GM18951 (cell line): ENCODE data around the gene SIT1.
A peak's percentile ranks its signal among the peaks of the same experiment; 100 is the strongest.

Experiments
- POLR2A ChIP-seq: IDR thresholded peaks from 4 replicates; pipeline ENCODE4 v1.6.1; 2011; ENCODE audit warnings: mild to moderate bottlenecking; ENCODE audit not compliant: insufficient read length, insufficient read depth; ENCODE audit errors: extremely low read depth
- in situ Hi-C: fragments of 300-500 bp; cut with MboI; formaldehyde crosslinking; loops from one replicate; pipeline ENCODE4 v1.12.0; 2022; ENCODE audit warnings: low sequenced_read_pairs, mixed read lengths, inconsistent platforms; ENCODE audit not compliant: unreplicated experiment

Gene SIT1

DNA sequence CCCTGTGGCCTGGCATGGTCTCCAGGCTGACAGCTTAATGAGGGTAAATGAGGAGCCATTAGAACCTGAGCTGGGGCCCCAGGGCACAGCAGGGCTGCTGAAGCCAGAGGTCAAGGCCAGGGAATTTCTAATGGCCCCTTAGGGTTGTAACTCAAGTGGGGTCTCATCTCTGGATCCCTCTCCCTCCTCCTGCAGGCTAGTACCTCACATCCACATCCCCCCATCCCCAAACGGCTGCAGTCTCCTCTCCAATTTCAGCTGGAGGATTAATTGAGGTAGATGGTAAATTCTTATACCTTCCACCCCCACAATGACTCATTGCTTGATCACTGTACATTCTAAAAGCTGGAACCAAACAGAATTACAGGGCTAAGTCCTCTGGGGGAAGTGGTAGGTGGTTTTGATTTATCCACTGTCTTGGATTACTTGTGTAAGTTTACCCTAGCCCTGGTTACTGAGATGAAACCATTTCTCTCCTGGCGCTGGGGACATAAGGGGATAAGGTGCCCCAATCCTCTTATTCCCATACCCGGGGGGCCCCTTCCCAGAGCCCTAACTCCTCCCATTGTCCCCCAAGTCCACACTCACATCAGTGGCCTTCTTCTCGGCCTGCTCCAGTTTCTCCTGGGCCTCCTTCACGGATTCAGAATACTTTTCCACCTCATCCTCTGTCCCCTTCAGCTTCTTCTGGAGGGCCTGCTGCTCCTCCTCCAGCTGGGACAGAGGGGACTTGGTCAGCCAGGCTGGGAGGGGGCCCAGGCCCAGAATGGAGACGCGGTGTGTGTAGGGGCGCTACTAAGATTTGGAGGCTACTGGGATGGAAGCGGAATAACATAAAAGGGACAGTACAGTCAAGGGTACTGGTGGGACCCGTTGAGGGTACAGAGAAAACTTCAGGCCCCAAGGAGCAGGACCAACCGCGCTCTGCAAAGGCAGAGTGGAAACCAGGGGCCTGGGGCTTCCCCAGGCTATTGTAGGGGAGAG, 38.1 kb upstream of the SIT1 start:
- TF ChIP-seq POLR2A, result no peak
- in situ Hi-C loops, result no loop called here

DNA sequence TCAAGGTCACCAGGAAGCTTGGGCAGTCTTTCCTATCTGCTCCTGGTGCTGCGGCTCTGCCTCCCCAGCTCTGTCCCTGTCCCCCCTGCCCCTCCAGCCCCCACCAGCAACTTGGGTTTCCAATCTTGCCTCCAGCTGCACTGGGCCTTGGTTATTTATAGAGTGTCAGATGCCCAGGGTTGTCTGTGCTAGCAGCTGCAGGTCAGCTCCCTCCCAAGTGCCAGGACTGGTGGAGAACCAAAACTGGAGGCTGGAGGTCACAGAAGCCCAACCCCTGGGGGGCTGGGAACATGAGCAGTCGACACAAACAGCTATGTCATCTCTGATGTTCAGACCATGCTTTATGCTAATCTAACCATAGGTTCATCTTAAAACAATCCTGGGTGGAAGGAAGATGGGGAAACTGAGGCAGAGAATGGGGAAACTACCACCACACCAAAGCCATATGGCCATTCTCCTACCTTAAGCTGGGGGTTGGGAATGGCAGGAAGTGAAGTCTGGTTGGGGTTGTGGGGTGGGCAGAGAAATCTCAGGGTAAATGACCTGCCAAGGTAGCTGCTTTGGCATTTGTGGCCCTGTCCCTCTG, 37.3 kb upstream of the SIT1 start:
- in situ Hi-C loops, result no loop called here
- no peak for TF ChIP-seq POLR2A

DNA sequence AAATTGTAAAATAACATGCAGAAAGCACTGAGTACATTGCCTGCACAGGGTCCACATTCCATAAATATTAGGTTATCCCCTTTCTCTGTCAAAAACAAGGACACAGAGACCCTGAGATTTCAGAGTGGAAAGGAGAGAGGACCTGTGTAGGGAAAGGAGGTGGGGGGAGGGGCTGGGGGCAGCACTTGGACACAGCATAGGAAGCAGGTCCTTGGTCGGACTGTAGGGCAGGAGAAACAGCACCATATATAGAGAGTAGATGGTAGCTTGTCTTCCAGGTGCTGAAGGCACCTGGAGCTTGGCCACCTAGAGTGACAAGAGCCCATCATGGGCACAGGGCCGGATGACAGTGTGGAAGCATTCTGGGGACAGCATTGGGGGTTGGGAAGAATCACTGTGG, 36.6 kb upstream of the SIT1 start:
- TF ChIP-seq POLR2A, result no peak
- in situ Hi-C loops, result no loop called here

DNA sequence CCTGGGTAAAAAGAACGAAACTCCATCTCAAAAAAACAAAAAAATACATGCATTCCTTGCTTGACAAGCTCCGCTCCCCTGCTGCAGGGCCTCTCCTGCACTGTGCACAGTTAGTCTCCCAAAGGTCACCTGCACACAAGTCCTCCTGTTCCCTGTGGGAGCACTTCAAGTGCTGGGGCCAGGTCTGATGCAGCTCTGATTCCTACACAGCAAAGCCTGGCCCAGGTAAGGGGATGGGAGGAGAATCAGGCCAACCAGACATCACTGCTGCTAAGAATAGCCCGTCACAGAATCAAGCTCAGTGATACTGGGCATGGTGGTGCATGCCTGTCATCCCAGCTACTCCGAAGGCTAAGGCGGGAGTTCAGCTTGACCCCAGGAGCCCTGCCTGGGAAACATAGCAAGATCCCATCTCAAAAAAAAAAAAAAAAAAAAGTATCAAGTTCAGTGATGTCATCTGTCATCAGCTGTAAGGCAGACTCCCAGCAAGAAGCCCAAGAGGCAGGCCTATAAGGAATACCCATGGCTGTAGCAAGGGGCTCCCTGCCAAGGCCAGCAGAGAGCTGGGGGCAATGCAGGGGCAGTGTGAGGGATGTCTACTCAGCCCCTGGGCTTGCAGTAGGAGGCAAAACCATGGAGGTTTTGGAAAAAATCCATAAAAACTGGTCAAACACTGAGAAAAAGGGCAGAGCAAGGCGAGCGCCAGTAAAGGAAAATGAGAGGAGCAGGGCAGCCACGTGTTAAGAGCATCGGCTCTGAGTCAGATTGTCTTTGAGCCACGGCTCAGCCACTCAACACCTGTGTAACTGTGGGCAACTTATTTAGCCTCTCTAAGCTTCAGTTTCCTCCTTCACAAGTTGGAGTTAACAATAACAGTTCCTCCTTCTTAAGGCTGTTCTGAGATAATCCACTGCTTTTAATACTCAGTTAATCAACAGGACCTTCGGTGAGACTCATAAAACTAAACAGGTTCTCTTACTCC, 35.8 kb upstream of the SIT1 start:
- in situ Hi-C loops, result no loop called here
- TF ChIP-seq POLR2A, result no peak

DNA sequence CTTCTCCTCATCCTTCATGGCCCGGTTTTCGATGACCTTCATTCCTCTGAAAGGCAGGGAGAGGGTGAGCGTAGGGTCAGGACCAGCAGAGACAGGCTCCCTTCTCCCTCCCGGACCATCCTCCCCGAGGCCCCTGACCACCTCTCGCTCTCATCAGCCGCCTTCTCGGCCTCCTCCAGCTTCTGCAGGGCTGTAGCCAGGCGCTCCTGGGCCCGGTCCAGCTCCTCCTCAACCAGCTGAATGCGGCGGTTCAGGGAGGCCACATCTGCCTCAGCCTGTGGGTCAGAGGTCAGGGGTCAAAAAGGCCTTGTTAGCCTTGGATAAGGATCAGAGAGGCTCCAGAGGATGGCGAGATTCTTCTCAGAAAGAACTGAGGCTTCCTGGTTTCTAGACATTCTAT, 34.8 kb upstream of the SIT1 start:
- no peak for TF ChIP-seq POLR2A
- in situ Hi-C loops, result no loop called here

DNA sequence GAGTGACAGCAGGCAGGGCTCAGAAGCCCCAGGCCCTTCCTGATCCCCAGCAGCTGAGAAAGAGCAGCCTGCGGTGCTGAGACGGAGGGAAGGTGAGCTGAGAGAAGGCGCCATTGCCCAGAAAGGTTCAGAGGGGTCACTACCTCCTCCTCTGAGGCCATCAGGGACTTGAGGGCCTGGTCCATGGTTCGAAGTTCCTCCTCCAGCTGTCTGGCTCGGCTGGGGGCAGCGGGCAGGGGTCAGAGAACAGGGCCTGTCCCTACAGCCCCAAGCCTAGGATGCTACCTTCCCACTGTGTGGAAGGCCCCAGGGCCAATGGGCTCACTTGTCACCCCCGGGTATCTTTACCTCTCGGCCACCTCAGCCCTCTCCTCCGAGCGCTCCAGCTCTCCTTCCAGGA, 34.2 kb upstream of the SIT1 start:
- in situ Hi-C loops, result no loop called here
- no peak for TF ChIP-seq POLR2A

DNA sequence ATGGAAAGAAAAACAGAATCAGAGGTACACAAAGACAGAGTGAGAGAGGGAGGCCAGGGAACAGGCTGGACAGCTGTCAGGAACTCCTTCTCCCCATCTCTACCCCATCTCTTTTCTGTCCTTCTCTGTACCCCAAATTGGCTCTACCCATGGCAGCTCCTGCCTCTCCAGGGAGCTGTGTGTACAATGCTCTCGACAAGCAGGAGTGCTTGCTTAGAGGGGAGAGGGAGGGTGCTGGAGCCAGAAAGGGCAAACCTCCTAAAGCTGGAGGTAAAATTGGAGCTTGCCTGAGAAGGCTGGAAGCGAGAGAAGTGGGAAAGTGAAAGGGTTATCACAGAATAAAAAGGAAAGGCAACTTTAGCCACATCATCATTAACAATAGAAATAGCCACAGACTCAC, 32.6 kb upstream of the SIT1 start:
- TF ChIP-seq POLR2A, result no peak
- in situ Hi-C loops, result no loop called here

DNA sequence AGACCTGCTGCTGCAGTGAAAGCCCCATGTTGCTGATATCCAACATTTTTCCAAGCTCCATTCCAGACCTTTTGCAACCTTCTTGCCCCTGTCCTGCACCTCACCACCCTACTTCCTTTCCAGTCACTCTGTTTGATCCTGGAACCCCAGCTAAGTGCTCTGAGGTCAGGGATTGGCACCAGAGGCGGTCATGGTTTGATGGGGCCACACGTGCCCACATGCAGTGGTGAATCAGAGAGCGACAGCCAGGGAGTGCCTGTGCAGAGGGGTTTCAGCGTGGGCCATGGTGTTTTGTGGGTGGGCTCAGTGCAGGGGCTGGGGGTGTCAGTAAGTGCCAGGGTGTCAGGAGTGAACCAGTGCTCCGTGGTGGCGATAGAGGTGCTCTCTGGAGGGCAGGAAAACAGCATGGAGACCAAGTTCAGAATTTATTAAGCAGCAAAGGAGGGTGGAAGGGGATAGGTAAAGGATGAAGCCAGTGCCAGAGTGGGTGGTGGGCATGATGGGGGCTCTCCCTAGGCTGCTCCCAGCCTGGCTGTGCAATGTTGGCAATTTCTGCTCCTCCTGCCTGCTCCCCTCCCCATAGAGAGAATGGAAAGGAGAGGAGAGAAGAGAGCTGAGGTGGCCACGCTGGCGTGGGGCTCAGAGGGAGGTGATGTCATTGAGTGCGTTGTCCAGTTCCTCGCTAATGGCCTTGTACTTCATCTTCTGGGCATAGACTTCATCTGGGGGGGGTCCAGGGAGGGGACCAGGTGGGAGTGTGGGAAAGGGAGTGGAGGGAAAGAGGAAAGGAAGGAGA, 32.0 kb upstream of the SIT1 start:
- no peak for TF ChIP-seq POLR2A
- in situ Hi-C loops, result no loop called here

DNA sequence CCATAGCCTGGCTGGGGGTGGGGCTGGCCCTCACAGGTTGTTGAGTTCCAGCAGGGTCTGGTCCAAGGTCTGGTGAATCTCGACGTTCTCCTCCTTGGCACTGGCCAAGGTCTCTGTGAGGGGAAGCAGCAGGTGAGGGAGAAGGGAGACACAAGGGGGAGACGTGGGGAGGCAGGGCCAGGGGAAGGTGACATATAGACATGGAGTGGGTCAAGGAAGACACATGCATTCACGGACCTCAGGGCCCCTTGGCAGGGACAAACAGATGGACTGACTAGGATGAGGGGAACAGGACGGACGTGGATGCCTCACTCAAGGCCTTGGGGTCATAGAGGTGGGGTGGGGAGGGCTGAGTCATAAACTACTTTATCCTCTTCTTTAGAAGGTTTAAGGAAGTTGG, 31.3 kb upstream of the SIT1 start:
- in situ Hi-C loops, result no loop called here
- no peak for TF ChIP-seq POLR2A

DNA sequence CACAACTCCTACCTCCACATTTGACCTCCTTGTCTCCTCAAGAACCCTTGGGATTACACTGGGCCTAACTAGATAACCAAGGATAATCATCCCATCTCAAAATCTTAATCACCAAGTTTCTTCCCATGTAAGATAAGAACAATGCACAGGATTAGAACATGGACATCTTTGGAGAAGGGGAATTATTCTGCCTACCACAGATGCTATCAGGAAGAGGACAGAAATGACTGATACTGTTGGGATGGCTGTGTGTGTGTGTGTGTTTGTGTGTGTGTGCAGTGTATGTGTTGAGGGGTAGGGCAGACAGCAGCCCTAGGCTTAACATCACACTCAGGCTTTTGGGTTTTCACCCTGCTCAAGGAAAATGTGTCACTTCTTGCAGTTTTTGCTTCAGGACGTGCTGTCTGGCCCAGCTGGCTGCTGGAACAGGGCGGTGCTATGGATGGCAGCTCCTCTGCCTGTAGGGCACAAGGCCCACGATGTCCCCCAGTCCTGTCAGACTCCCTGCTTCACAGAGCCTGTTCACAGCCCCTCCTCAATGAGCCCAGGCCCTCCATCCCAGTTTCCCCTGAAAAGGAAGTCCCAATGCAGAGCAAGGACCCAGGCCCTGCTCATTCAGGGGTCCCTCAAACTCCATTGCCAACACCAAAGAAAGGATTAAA, 30.7 kb upstream of the SIT1 start:
- in situ Hi-C loops, result no loop called here
- no peak for TF ChIP-seq POLR2A

DNA sequence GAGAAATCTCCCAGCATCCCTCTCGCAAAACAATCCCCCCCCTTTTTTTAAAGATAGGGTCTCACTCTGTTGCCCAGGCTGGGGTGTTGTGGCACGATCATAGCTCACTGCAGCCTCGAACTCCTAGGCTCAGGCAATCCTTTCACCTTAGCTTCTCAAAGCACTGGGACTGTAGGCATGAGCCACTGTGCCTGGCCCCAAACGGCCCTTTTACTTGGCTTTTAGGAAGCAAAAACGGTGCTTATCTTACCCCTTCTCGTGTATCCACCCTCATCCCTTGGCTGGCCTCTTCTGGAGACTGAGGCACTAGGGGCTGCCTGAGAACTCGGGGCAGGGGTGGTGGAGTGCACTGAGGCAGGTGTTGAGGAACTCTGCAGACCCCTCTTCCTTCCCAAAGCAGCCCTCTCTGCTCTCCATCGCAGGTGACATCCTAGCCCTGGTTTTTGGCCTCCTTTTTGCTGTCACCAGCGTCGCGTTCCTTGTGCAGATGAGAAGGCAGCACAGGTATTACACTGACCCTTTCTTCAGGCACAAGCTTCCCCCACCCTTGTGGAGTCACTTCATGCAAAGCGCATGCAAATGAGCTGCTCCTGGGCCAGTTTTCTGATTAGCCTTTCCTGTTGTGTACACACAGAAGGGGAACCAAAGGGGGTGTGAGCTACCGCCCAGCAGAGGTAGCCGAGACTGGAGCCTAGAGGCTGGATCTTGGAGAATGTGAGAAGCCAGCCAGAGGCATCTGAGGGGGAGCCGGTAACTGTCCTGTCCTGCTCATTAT, 29.8 kb upstream of the SIT1 start:
- TF ChIP-seq POLR2A, result peak; percentile 18
- in situ Hi-C loops, result no loop called here
